Skeletal muscle cell (primary cell): ENCODE measurements around the gene CBLB.
"Not testable (repeated sequence)": the region's sequence is repeated elsewhere in the genome, so short reads cannot be mapped to it uniquely, and the experiment has no call there.

Experiments
- DNase-seq: peaks from one replicate; pipeline ENCODE4 v3.0.0-alpha.2; 2010; ENCODE audit warnings: low read depth
- H3K4me3 ChIP-seq: 2 replicates; pipeline ENCODE4 v1.5.1; 2011; ENCODE audit warnings: low read depth, mild to moderate bottlenecking, control low read depth, low read length, moderate library complexity

The CBLB gene

DNA sequence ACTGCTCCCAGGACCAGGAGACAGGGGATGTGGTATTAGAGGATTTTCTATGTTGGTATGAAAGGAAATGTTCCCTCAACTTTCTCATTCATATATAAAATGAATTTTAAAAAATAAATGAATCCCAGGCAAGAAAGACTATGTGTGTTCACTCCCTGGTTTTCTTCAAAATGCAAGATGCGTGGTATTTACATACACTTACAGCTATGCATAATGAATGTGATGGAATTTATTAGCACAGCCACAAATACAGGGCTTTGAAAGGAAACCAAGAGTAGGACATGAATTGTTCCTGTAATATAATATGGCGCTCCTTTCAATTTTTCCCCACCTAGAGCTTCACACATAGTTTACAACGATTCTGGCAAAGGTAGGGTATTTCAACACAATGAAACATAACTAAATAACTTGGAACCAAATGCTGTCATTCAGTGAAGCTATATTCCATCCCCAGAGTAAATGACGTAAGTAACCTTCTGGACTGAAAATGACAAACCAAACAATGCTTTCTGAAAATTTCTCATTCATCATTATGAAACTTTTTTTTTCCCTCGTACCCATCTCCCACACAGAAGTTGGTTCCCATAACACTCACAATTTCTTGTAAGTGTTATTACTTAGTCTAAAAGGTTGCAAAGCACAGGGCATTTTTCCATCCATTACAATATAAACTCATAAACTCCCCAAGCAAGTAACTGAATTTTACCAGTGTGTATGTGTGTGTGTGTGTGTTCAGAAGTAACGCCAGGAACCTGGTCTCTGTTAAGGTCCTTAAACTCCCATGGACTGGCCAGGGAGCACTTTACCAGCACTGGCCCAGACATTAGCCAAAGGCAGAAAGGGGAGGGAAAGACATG, 41.8 kb downstream of the CBLB start:
- no peak overlapping the region for H3K4me3 ChIP-seq
- DNase-seq = peak; percentile 85

DNA sequence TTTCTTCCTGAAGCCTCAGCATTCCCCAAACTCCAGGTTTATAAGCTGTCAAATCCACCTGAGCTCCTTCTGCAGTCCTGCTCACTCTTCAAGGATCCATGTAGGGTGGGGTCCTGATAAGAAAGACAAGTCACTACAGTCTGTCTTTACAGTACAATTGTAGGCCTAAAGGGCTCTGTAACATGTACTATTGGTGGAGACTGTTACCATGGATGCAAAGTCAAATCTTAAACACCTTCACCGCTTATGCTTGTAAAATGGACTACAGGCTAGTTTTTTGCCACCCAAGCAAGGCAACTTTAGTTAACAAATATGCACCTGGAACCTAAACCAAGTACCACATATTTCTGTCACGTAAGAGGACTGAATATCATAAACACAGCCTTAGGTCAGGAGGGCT, 44.7 kb downstream of the CBLB start:
- DNase-seq = no peak
- H3K4me3 ChIP-seq = no peak overlapping the region

DNA sequence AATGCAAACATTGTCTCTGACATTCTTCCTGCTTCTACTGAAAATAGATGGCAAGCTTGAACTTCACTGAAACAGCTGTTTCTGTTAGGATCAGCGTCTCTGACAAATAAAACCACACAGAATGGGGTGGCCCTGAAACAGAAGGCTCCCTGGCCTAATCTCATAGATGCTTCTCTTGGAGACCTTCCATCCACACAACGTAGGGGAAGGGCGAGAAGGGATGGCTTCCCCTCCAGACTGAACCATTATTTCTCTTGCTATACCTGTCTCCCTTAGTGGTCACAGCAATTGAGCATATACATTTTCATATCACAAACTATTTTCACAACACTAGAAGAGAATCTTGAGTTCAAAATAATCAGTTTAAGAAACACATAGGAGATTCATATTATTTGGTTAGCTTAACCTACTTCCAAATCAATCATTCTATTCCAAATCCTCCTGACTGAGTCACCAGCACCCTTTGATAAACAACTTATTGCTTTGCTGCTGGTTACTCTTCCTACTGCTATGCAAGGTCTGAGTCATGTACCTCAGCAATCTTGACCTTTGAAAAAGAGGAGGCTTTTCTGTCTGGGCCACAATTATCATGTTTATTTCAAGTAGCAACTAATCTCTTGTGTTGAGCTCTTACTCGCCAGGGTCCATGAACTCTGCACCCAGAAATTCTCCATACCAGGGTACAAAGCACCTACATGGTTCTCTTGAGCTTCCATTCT, 45.5 kb downstream of the CBLB start:
- H3K4me3 ChIP-seq = no peak overlapping the region
- DNase-seq = peak; percentile 91

DNA sequence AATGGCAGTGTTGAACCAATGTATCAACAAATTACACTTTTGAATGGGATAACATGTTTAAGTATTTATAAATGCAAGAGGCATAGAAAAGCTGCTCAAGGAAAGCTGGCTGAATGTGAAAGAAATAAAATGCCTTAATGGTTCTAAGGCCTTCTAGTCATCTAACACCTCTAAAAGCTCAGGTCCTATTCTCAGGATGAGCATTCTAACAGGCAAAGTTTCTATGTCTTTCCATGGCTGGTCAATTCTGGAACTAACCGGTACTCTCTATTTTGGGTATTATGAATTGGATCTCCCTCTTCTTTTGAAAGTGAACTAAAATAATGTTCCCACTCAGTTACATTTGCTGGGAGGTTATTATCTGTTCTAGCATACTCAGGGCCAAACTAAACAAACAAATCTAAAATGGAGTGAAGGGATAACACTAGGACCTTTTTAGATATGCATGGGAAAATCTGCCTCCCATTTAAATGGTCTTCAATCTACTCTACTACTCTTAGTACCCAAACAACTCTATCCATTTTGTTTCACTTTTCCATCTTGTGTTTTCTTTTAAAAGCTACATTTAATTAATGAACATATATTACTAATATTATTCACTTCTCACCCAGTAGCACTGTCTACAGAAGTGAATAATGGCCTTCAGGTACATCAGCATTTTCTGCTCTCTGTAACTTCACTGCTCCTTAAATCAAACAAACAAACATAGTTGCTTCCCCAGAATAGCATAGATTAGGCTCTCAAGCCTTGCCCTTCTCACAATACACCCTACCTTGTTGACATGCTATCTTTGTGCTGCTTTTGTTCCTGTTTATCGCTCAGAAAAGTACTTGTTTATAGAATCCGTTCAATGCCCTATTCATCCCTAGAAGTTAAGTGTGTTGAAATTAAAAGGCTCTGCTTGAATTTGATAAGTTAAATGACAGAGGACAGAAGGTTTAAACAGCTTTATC, 46.4 kb downstream of the CBLB start:
- H3K4me3 ChIP-seq = no peak overlapping the region
- no peak for DNase-seq

- no peak for DNase-seq
- H3K4me3 ChIP-seq = no peak overlapping the region
These were observed 47.4 kb downstream of the CBLB start for GRCh38 chr3:105821433-105821832.

GRCh38 chr3:105816833-105817232, 52.0 kb downstream of the CBLB start:
- no peak for DNase-seq
- H3K4me3 ChIP-seq = no peak overlapping the region

- not testable (repeated sequence) for H3K4me3 ChIP-seq, DNase-seq
These were observed 53.5 kb downstream of the CBLB start for GRCh38 chr3:105815331-105815730.

- H3K4me3 ChIP-seq = no peak overlapping the region
- DNase-seq = no peak
These were observed 55.1 kb downstream of the CBLB start for GRCh38 chr3:105813710-105814109.

GRCh38 chr3:105812194-105812586, 56.6 kb downstream of the CBLB start:
- no peak overlapping the region for H3K4me3 ChIP-seq
- no peak for DNase-seq

DNA sequence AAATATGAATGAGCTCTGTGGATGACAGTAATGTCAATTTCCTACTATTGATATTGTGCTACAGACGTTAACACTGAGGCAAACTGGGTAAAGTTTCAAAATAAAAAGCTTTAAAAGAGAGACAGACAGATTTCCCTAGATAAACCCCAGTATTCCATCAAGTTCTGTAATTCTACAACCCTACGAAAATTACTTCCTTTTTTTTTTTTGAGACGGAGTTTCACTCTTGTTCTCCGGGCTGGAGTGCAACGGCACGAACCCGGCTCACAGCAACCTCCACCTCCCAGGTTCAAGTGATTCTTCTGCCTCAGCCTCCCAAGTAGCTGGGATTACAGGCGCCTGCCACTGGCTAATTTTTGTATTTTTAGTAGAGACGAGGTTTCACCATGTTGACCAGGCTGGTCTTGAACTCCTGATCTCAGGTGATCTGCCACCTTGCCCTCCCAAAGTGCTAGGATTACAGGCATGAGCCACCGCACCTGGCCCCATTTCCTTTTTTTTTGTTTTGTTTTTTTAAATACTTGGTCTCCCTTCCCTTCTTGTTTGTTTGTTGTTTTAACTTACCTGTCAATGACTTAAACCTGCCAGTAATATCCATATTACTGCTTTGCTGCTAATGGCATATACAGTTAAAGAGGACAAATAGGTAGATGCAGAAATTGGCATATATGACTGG, 57.2 kb downstream of the CBLB start:
- no peak overlapping the region for H3K4me3 ChIP-seq
- no peak for DNase-seq

- H3K4me3 ChIP-seq = no peak overlapping the region
- DNase-seq = no peak
These were observed 59.5 kb downstream of the CBLB start for GRCh38 chr3:105809208-105809888.

DNA sequence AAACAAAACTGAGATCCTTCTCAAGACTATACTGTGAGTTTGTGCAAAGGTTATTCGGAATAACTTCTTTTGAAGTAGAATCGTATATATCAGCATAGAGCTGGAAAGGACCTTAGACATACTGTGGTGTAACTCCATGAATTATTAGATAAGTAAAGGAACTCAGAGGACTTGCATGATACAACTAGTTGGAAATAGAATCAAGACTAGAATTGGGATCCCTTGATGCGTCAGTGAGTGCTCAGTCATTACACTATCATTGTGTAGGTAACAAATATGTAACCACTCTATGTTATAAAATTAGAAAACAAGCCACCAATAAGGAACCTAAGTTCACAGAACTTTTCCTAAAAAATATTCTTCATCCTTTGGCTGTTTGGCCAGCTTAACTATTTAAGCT, 61.1 kb downstream of the CBLB start:
- DNase-seq = no peak

DNA sequence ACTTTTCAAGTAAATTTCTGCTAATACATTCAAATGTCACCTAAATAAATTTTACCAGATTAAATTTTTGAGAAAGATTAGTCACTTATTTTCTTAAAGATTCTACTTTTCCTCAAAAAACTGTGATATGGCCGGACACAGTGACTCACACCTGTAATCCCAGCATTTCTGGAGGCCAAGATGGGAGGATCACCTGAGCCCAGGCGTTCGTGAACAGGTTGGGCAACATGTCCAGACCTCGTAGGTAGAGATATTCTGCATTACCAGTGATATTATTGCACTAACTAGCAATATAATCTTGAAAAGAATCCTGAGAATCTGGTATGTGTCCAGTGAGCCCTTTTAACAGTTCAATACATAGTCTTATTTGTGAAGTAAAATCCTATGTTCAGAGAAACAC, 61.7 kb downstream of the CBLB start:
- no peak for DNase-seq
- no peak overlapping the region for H3K4me3 ChIP-seq

More for the DNA sequence above, 61.1 kb downstream of the CBLB start:
- no peak overlapping the region for H3K4me3 ChIP-seq

- H3K4me3 ChIP-seq = no peak overlapping the region
- DNase-seq = no peak
These were observed 62.5 kb downstream of the CBLB start for GRCh38 chr3:105806359-105806758.

GRCh38 chr3:105805404-105805803, 63.4 kb downstream of the CBLB start:
- no peak for DNase-seq

DNA sequence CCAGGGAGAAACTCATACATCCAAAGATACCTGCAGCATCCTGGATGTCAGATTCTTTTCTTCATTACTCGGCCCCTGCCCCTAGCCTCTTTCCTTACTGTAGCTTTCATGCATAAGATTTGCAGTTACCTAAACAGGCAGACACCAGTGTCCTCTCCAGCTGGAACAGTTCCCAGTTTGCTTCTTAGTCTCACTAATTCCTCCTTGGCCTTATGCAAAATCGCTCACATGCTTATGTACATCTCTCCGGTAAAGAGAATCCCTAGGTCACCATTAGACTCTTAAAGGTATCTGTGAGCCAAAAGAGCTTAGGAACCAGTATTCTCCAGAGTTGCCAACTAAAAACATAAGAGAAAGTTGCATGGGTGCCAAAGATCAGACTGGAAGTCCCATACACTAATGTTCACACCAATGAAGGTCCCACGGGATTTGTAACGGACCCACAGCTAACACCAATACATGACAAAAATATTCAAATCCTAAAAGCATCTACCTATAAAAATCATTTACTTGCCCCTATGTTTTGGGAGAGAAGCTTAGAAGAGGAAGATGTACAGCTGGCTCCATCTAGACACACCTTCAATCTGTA, 66.6 kb downstream of the CBLB start:
- DNase-seq = no peak
- no peak overlapping the region for H3K4me3 ChIP-seq

More at GRCh38 chr3:105805404-105805803, 63.4 kb downstream of the CBLB start:
- no peak overlapping the region for H3K4me3 ChIP-seq

DNA sequence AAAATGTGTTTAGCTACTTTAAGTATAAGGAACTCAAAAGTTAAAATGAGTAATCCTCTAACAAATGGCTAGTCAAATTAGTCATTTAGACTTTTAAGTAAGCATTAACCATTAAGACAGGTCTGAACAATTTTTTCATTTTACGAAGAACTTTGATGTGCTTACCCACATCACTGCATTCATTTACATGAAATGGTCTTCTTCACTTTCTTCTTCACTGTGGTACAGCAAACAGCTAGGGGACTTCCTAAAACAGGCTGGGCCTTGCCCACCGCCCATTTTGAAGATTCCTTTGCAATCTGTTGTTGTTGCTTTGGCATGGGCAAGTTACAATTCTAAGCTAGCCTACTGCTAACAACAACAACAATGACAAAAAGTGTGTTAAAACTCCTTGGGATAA, 67.4 kb downstream of the CBLB start:
- DNase-seq = no peak
- no peak overlapping the region for H3K4me3 ChIP-seq

DNA sequence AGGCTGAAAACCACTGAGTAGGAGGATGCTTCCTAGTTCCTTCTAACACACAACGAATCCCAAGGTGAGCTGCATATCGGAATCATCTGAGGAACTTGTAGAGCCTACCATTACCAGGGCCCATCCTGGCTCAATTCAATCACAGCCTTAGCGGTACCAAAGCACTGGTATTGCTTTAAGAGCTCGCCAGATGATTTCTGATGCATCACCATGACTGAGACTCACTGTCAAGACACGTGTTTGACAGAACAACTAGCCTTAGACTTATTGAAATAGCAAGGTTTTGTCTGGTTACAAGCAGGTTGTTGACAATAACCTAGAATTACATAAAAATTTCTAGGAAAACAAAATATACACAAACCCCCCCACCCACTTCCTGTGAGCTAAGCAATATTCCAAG, 68.5 kb downstream of the CBLB start:
- H3K4me3 ChIP-seq = no peak overlapping the region
- no peak for DNase-seq
